ENCODE measurements around the gene CRELD2. TPM values are rescaled to one million over a fixed set of nuclear protein-coding genes. Genes with fewer than 3 reads are reported as not detected.

Gene CRELD2
- total RNA-seq, 3 donors from 2014 or later (not counting 1 experiment from before 2014, with no cell fraction given): 45.1 to 69.8 (median 48.5) TPM

DNA sequence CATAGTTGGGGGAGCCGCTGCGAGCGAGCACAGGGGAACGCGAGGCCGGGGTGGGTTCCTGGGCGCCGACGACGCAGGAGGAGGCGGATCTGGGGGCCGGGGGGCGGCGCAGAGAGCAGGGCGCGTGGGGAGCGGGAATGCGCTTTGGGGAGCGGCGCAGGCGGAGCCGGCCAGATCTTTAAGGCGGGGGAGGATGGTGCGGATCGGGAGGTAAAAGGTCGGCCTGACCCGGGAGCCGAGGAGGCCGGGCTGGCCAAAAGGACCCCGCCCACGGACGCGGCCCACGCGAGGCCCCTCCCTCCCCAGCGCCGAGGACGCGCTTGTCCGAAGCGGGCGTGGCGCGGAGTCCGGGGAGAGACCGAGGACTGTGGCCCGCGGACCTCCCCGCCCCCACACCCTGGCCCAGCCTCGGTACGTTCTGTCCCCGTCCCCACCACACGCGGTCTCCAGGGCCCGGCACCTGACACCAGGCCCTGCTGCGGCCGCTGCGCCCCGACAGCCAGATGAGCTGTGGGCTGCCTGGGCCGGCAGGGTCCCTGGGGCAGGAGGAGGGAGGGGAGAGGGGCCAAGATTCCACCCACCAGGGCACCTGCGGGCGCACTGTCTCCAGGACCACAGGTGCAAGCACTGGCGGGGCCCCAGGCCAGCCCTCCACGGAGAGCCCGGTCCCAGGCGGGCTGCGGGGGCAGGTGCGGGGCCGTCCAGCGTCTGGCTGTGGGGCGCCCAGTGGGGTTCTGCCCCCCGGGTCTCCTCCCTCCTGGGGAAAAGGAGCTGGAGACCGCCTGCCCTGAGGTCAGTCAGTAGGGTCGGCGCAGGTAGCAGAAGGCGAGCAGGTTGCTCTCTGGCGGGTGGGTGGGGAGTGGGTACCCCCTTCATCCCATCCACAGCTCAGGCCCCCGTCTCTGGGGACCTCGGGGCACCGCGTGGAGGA is 53.1 kb downstream of the CRELD2 start:
- Histone ChIP-seq H3K4me3 (ENCODE audit: low read length) (peak overlapping the region; percentile 52), H3K27me3 (ENCODE audit: control insufficient read depth, insufficient read depth, low read length) (no peaks in the 10 kb centered on the region), H3K4me1 (ENCODE audit: control insufficient read depth, insufficient read depth, low read length) (peaks cover 45% of the 10 kb centered on the region), H3K36me3 (ENCODE audit: control insufficient read depth, insufficient read depth, low read length) (no peaks in the 10 kb centered on the region), H3K27ac (ENCODE audit: low read length) (peak overlapping the region; percentile 74), H3K9me3 (ENCODE audit: control insufficient read depth, insufficient read depth, low read length) (no peaks in the 10 kb centered on the region)
- Mint-ChIP-seq H3K9me3 (no peaks in the 10 kb centered on the region), H3K4me1 (peaks cover 9 to 28% of the 10 kb centered on the region in 2 donors), H3K27me3 (ENCODE audit: low read depth in 2 of 2) (peaks cover 0 to 3% of the 10 kb centered on the region in 2 donors), H3K27ac (peak overlapping the region; percentile 76 to 95), H3K4me3 (peak overlapping the region; percentile 76), H3K36me3 (no peaks in the 10 kb centered on the region)
- ATAC-seq: peak; percentile 49 to 71 (median 56)
- intact Hi-C loops (cut with micrococcal nuclease): loop anchor here (5.0 kb wide), 1 partner anchor 39 kb away; no protein-coding TSS in a partner anchor
- DNase-seq: peak in 1 of 2 donors; percentile 50
- WGBS (ENCODE audit: insufficient coverage): 3% methylated on average over 77 of the region's 81 CpGs
- TF ChIP-seq, protein P1, sequence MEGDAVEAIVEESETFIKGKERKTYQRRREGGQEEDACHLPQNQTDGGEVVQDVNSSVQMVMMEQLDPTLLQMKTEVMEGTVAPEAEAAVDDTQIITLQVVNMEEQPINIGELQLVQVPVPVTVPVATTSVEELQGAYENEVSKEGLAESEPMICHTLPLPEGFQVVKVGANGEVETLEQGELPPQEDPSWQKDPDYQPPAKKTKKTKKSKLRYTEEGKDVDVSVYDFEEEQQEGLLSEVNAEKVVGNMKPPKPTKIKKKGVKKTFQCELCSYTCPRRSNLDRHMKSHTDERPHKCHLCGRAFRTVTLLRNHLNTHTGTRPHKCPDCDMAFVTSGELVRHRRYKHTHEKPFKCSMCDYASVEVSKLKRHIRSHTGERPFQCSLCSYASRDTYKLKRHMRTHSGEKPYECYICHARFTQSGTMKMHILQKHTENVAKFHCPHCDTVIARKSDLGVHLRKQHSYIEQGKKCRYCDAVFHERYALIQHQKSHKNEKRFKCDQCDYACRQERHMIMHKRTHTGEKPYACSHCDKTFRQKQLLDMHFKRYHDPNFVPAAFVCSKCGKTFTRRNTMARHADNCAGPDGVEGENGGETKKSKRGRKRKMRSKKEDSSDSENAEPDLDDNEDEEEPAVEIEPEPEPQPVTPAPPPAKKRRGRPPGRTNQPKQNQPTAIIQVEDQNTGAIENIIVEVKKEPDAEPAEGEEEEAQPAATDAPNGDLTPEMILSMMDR (IDR thresholded peaks at IDR 0.05): no peak

DNA sequence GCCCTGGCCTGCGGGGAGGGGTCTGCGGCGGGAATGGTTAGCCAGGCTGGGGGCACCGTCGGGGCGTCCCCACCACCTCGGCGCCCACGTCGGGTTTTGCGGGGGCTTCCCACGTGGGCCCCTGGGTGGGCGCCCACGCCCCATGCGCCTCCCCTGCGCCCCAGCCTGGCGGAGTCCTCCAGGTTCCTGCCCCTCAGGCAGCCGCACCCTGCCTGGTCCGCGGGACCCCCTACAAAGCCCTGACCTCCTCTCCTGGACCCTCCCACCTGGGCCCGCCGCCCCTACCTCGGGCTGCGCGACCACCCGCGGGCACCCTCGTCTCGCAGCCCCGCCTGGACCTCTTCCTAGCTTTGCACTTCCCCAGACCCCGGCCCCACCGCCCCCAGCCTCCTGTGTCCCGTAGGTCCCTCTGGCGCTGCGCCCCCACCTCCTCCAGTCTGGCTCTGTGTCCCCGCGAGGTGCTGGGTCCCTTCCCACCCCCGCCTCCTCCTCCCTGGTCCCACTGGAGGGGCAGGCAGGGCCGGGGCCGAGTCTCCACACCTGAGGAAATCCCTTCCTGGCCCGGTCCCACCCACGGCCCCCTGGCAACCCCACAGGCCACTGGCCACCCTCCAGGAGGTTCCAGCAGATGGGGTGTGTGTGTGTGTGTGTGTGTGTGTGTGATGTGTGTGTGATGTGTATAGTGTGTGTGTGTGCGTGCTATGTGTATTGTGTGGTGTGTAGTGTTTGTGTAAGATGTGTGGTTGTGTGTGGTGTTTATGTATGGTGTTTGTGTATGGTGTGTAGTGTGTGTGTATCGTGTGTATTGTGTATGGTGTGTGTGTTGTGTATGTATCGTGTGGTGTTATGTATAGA is 54.0 kb downstream of the CRELD2 start:
- 48% methylated on average over 42 of the region's 45 CpGs for WGBS (ENCODE audit: insufficient coverage)
- Histone ChIP-seq H3K4me1 (ENCODE audit: control insufficient read depth, insufficient read depth, low read length) (peaks cover 37% of the 10 kb centered on the region), H3K36me3 (ENCODE audit: control insufficient read depth, insufficient read depth, low read length) (no peaks in the 10 kb centered on the region), H3K27ac (ENCODE audit: low read length) (no peak overlapping the region), H3K9me3 (ENCODE audit: control insufficient read depth, insufficient read depth, low read length) (no peaks in the 10 kb centered on the region), H3K4me3 (ENCODE audit: low read length) (no peak overlapping the region), H3K27me3 (ENCODE audit: control insufficient read depth, insufficient read depth, low read length) (no peaks in the 10 kb centered on the region)
- Mint-ChIP-seq H3K9me3 (no peaks in the 10 kb centered on the region), H3K27me3 (ENCODE audit: low read depth in 2 of 2) (peaks cover 0 to 3% of the 10 kb centered on the region in 2 donors), H3K4me3 (no peak overlapping the region), H3K27ac (no peak overlapping the region), H3K36me3 (no peaks in the 10 kb centered on the region), H3K4me1 (peaks cover 5 to 24% of the 10 kb centered on the region in 2 donors)
- ATAC-seq: no peak
- peak; percentile 17 to 24 for DNase-seq
- intact Hi-C loops (cut with micrococcal nuclease): loop anchor here (5.0 kb wide), 1 partner anchor 40 kb away; no protein-coding TSS in a partner anchor
- TF ChIP-seq, protein P1 (IDR thresholded peaks at IDR 0.05): no peak

DNA sequence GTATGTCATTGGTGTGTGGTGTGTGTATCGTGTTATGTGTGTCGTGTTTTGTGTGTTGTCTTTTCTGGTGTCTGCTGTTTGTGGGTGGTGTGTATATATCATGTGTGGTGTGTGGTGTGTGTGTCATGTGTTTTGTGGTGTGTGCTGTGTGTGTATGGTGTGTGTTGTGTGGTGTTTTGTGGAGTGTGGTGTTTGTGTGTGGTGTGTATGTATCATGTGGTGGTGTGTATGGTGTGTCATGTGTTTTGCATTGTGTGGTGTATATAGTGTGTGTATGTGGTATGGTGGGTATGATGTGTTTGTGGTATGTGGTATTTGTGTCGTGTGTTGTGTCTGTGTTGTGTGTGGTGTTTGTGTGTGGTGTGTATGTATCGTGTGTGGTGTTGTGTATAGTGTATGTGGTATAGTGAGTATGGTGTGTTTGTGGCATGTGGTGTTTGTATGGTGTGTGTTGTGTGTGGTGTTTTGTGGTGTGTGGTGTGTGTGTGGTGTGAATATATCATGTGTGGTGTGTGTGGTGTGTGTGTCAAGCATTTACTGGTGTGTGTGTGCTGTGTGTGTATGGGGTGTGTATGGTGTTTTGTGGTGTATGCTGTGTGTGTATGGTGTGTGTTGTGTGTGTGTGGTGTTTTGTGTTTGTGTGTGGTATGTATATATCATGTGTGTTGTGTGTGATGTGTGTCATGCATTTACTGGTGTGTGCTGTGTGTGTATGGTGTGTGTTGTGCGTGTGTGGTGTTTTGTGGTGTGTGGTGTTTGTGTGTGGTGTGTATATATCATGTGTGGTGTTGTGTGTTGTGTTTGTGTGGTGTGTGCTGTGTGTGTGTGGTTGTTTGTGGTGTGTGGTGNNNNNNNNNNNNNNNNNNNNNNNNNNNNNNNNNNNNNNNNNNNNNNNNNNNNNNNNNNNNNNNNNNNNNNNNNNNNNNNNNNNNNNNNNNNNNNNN is 54.9 kb downstream of the CRELD2 start:
- Mint-ChIP-seq H3K9me3 (no peaks in the 10 kb centered on the region), H3K4me1 (peaks cover 4 to 22% of the 10 kb centered on the region in 2 donors), H3K4me3 (no peak overlapping the region), H3K36me3 (no peaks in the 10 kb centered on the region), H3K27ac (no peak overlapping the region), H3K27me3 (ENCODE audit: low read depth in 2 of 2) (peaks cover 0 to 3% of the 10 kb centered on the region in 2 donors)
- intact Hi-C loops (cut with micrococcal nuclease): loop anchor here (5.0 kb wide), 1 partner anchor 41 kb away; no protein-coding TSS in a partner anchor
- WGBS (ENCODE audit: insufficient coverage): 81% methylated on average over 5 of the region's 5 CpGs
- TF ChIP-seq, protein P1 (IDR thresholded peaks at IDR 0.05): no peak
- H3K36me3 ChIP-seq (ENCODE audit: control insufficient read depth, insufficient read depth, low read length): no peaks in the 10 kb centered on the region
- no peak overlapping the region for H3K4me3 ChIP-seq (ENCODE audit: low read length)
- no peaks in the 10 kb centered on the region for H3K27me3 ChIP-seq (ENCODE audit: control insufficient read depth, insufficient read depth, low read length)
- peaks cover 30% of the 10 kb centered on the region for H3K4me1 ChIP-seq (ENCODE audit: control insufficient read depth, insufficient read depth, low read length)
- H3K9me3 ChIP-seq (ENCODE audit: control insufficient read depth, insufficient read depth, low read length): no peaks in the 10 kb centered on the region
- no peak for ATAC-seq
- DNase-seq: peak in 1 of 2 donors; percentile 43
- H3K27ac ChIP-seq (ENCODE audit: low read length): no peak overlapping the region

Data from natural killer cell (primary cell).